Aorta (tissue), 5 donors: Measurements from ENCODE around the gene CPTP. TPM values are rescaled to one million over a fixed set of nuclear protein-coding genes. Genes with fewer than 3 reads are reported as not detected.

Experiments used
- ATAC-seq: fragments of 200-7000 bp; cut with Tn5 transposase; one replicate; pipeline ENCODE4 v1.9.1; 2022; ENCODE audit warnings: moderate library complexity; ENCODE audit not compliant: low FRiP score
- DNase-seq, 2 donors: peaks; one replicate each; pipeline ENCODE4 v3.0.0-alpha.2; 2020
- H3K27ac ChIP-seq, 2 donors: one replicate each; pipeline ENCODE4 v1.5.1; 2013; ENCODE audit warnings: low read length in 2 of 2, mild to moderate bottlenecking in 2 of 2, moderate library complexity in 2 of 2, control low read depth in 1 of 2, inconsistent platforms in 1 of 2, low read depth in 1 of 2
- H3K27me3 ChIP-seq, 2 donors: one replicate each; pipeline ENCODE4 v1.6.1; 2013; ENCODE audit warnings: control low read depth in 1 of 2, low read length in 1 of 2, mild to moderate bottlenecking in 1 of 2, moderate library complexity in 1 of 2; ENCODE audit not compliant: insufficient read depth in 2 of 2, control insufficient read depth in 1 of 2
- H3K36me3 ChIP-seq, 2 donors: one replicate each; pipeline ENCODE4 v1.6.1; 2013; ENCODE audit warnings: control low read depth in 1 of 2, low read length in 1 of 2, mild to moderate bottlenecking in 1 of 2; ENCODE audit not compliant: insufficient read depth in 2 of 2, control insufficient read depth in 1 of 2
- H3K4me1 ChIP-seq, 2 donors: one replicate each; pipeline ENCODE4 v1.6.1; 2013; ENCODE audit warnings: low read length in 2 of 2, control low read depth in 1 of 2, mild to moderate bottlenecking in 1 of 2, moderate library complexity in 1 of 2; ENCODE audit not compliant: insufficient read depth in 2 of 2, control insufficient read depth in 1 of 2
- H3K4me3 ChIP-seq, 2 donors: one replicate each; pipeline ENCODE4 v1.5.1; 2013; ENCODE audit warnings: low read length in 2 of 2, control low read depth in 1 of 2, mild to moderate bottlenecking in 1 of 2
- H3K9me3 ChIP-seq: one replicate; pipeline ENCODE4 v1.6.1; 2013; ENCODE audit warnings: mild to moderate bottlenecking, low read length; ENCODE audit not compliant: control insufficient read depth
- WGBS, 2 donors: extraction: QIAGEN DNeasy Blood & Tissue Kit; methylation state at CpG; one replicate each; pipeline ENCODE4 v1.1.7; 2013; 5-methylcytosine and 5-hydroxymethylcytosine counted together
- intact Hi-C, 2 donors: fragments of 100-400 bp; cut with DNase I; formaldehyde crosslinking; loops; one replicate each; pipeline versions ENCODE4 v1.14.2 to v1.15.0; 2022
- polyA plus RNA-seq, 2 donors: library from polyadenylated mRNA; stranded (reverse); fragments of 200-250 nt; gene quantifications; one replicate each; pipeline ENCODE4 v1.2.3, GENCODE V29; 2013
- total RNA-seq, 2 donors: library from RNA; stranded (reverse); fragmentation: NEBNext Ultra II Directional; extraction: Animal tissue kit (Norgen Biotek cat#: 25700); gene quantifications; one replicate each; pipeline ENCODE4 v1.2.1, GENCODE V29; 2021
- donor health status: healthy with polysubstance abuse.
- donor health status: Bipolar disorder and iron deficiency.
- donor health status: DM: no; HTN: no; CAD: no.
- donor health status: DM: no; HTN: no; CAD: no.
- donor health status: DM: yes; HTN: yes; CAD: no.

Gene CPTP
- total and polyA plus RNA-seq, 4 donors: 12.9 to 16.4 (median 14.4) TPM

GRCh38 chr1:1296070-1297061 is 28.2 kb upstream of the CPTP start:
- WGBS, 2 donors: 93 to 94% methylated on average over 59 to 62 of the region's 62 CpGs
- intact Hi-C loops: loop anchor here in 1 of 2 donors (10.0 kb wide), 1 partner anchor 312 kb away; the partner anchor contains the start of gene PERM1
- no peak for ATAC-seq

GRCh38 chr1:1297802-1298424 is 26.7 kb upstream of the CPTP start:
- 94% methylated on average over 31 of the region's 31 CpGs for WGBS, 2 donors
- intact Hi-C loops: loop anchor here in 1 of 2 donors (10.0 kb wide), 1 partner anchor 313 kb away; the partner anchor contains the start of gene PERM1
- Histone ChIP-seq H3K9me3 (no peaks in the 10 kb centered on the region), H3K36me3 (no peaks in the 10 kb centered on the region), H3K4me1 (no peaks in the 10 kb centered on the region), H3K27ac (no peak overlapping the region), H3K27me3 (no peaks in the 10 kb centered on the region), H3K4me3 (no peak overlapping the region)
- no peak for ATAC-seq
- no peak for DNase-seq

More at GRCh38 chr1:1296070-1297061, 28.2 kb upstream of the CPTP start:
- H3K4me3 ChIP-seq: no peak overlapping the region
- H3K36me3 ChIP-seq: no peaks in the 10 kb centered on the region
- DNase-seq: no peak
- H3K27ac ChIP-seq: no peak overlapping the region
- H3K4me1 ChIP-seq: no peaks in the 10 kb centered on the region
- no peaks in the 10 kb centered on the region for H3K27me3 ChIP-seq
- no peaks in the 10 kb centered on the region for H3K9me3 ChIP-seq

DNA sequence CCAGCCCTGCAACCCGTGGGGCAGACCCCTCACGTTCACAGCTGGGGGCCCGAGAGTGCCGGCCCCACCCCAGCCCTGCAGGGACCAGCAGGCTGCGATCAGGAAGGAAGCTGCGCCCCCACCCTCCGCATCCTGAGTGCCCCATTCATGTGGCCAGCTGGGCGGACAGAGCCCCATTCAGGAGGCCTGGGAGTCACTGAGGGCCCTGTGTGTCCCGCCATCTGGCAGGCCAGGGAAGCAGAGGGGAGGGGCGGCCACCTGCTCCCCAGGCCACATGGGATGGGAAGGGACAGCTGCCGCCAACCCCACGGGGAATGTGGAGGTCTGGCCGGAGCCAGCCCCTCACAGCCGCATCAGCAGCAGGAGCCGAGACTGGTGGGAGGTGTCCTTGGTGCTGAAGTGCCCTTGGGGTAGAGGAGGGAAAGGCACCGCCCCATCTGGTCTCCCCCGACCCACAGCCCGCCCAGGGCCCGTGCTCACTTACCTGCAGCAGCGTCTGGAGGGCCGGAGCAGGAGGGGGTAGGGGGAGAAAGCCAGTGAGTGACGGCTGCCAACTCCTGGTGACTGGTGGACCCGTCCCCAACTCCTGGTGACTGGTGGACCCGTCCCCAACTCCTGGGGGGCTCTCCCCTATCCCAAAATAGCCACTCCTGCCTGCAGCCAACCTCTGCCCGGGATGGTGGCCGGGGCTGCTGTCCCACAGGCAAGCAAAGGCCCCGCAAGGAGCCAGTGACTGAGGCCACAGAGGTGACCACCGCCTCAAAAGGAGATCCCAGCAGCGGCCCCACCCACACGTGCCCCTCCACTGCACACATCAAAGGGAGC is 25.5 kb upstream of the CPTP start:
- ATAC-seq: no peak
- no peak overlapping the region for H3K4me3 ChIP-seq
- DNase-seq: no peak
- H3K9me3 ChIP-seq: no peaks in the 10 kb centered on the region
- H3K36me3 ChIP-seq: no peaks in the 10 kb centered on the region
- H3K4me1 ChIP-seq: no peaks in the 10 kb centered on the region
- no peaks in the 10 kb centered on the region for H3K27me3 ChIP-seq
- 65 to 74% methylated on average over 24 to 30 of the region's 30 CpGs for WGBS, 2 donors
- intact Hi-C loops: loop anchor here in 1 of 2 donors (10.0 kb wide), 1 partner anchor 314 kb away; the partner anchor contains the start of gene PERM1
- H3K27ac ChIP-seq: no peak overlapping the region

GRCh38 chr1:1299686-1300351 is 24.8 kb upstream of the CPTP start:
- no peak for DNase-seq
- Histone ChIP-seq H3K27ac (no peak overlapping the region), H3K27me3 (no peaks in the 10 kb centered on the region), H3K4me1 (no peaks in the 10 kb centered on the region), H3K4me3 (no peak overlapping the region), H3K36me3 (no peaks in the 10 kb centered on the region), H3K9me3 (no peaks in the 10 kb centered on the region)
- ATAC-seq: no peak
- intact Hi-C loops: loop anchor here in 1 of 2 donors (10.0 kb wide), 1 partner anchor 315 kb away; the partner anchor contains the start of gene PERM1
- WGBS, 2 donors: 90 to 91% methylated on average over 18 to 22 of the region's 22 CpGs

DNA sequence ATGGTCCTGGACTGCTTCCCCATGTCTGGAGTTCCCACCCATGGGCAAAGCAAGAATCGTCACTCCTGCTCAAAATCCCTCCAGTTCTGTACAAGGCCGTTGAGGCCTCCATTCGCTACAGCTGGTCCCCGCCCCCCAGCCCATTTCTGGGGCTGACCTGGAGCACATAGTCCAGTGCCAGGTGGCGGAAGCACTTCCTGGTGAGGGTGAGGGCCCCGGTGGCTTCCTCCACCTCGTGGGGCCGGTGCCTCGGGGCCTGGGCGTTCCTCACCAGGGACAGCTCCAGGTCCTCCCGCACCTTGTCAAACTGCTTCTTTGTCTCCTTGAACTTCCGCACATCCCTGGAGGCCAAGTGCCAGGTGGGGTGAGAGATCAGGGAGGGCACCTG is 24.3 kb upstream of the CPTP start:
- Histone ChIP-seq H3K9me3 (no peaks in the 10 kb centered on the region), H3K36me3 (no peaks in the 10 kb centered on the region), H3K4me1 (no peaks in the 10 kb centered on the region), H3K27ac (no peak overlapping the region), H3K27me3 (no peaks in the 10 kb centered on the region), H3K4me3 (no peak overlapping the region)
- no peak for DNase-seq
- 90 to 91% methylated on average over 12 of the region's 12 CpGs for WGBS, 2 donors
- intact Hi-C loops: no loop called here
- ATAC-seq: no peak

- WGBS, 2 donors: 92 to 94% methylated on average over 8 to 9 of the region's 9 CpGs
- no peak for ATAC-seq
- H3K4me1 ChIP-seq: no peaks in the 10 kb centered on the region
Measured at GRCh38 chr1:1302006-1302430, 22.6 kb upstream of the CPTP start.

DNA sequence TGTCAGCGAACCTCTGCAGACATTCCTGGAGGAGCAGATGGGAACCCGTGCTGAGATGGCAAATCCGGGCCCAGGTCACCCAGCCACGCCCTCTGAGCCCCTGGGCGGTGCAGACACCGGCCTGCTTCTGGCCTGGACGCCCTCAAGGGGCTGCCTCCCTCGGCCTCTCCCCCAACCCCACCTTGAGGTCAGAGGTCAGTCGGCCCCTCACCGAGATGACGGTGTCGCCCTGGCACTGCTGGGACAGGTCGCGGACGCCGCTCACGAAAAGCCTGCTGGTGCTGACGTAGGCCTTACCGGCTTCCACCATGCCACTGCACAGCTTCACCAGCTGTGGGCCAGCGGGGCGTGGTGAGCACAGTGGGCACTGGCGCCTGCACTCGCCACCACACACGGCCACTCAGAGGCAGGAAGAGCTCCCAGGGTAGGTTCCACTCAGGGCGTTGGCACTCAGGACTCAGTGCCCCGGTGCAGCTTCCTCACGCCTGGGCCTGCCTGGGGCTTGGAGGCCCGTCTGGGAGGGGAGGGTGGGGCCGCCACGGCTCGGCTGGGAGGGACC is 21.6 kb upstream of the CPTP start:
- Histone ChIP-seq H3K4me3 (no peak overlapping the region), H3K4me1 (no peaks in the 10 kb centered on the region), H3K27ac (no peak overlapping the region), H3K36me3 (no peaks in the 10 kb centered on the region), H3K27me3 (no peaks in the 10 kb centered on the region), H3K9me3 (no peaks in the 10 kb centered on the region)
- ATAC-seq (no peak), DNase-seq (no peak)
- intact Hi-C loops: no loop called here
- 86 to 88% methylated on average over 29 to 31 of the region's 31 CpGs for WGBS, 2 donors

More at GRCh38 chr1:1302006-1302430, 22.6 kb upstream of the CPTP start:
- H3K27me3 ChIP-seq: no peaks in the 10 kb centered on the region
- H3K36me3 ChIP-seq: no peaks in the 10 kb centered on the region
- no peak for DNase-seq
- H3K9me3 ChIP-seq: no peaks in the 10 kb centered on the region
- no peak overlapping the region for H3K4me3 ChIP-seq
- intact Hi-C loops: no loop called here
- no peak overlapping the region for H3K27ac ChIP-seq
